Fibroblast of skin of abdomen (primary cell): Measurements from ENCODE around the gene SH2D5.
"Not testable (repeated sequence)": the region's sequence is repeated elsewhere in the genome, so short reads cannot be mapped to it uniquely, and the experiment has no call there.

Experiments
- DNase-seq: peaks from one replicate; pipeline ENCODE4 v3.0.0-alpha.2; 2013

SH2D5 gene

GRCh38 chr1:20728371-20729154, 3.9 kb downstream of the SH2D5 start:
- DNase-seq, result no peak

- no peak for DNase-seq
These were observed 4.7 kb downstream of the SH2D5 start for GRCh38 chr1:20727746-20728316.

GRCh38 chr1:20726932-20727745, 5.4 kb downstream of the SH2D5 start:
- DNase-seq, result no peak

- no peak for DNase-seq
These were observed 6.2 kb downstream of the SH2D5 start for GRCh38 chr1:20726118-20726911.

- peak; percentile 67 for DNase-seq
These were observed 7.0 kb downstream of the SH2D5 start for GRCh38 chr1:20725189-20726117.

- DNase-seq, result no peak
These were observed 7.9 kb downstream of the SH2D5 start for GRCh38 chr1:20724364-20725188.

GRCh38 chr1:20723537-20724363, 8.8 kb downstream of the SH2D5 start:
- no peak for DNase-seq

- DNase-seq, result no peak
These were observed 9.4 kb downstream of the SH2D5 start for GRCh38 chr1:20723159-20723536.

- DNase-seq, result no peak
These were observed 11.1 kb downstream of the SH2D5 start for GRCh38 chr1:20721117-20722061.

- DNase-seq, result no peak
These were observed 11.8 kb downstream of the SH2D5 start for GRCh38 chr1:20720631-20721091.

- no peak for DNase-seq
These were observed 12.5 kb downstream of the SH2D5 start for GRCh38 chr1:20719871-20720620.

GRCh38 chr1:20719261-20719660, 13.2 kb downstream of the SH2D5 start:
- DNase-seq, result no peak

- DNase-seq, result not testable (repeated sequence)
These were observed 14.1 kb downstream of the SH2D5 start for GRCh38 chr1:20718343-20718882.

- DNase-seq, result peak; percentile 71
These were observed 14.8 kb downstream of the SH2D5 start, which contains the start of gene KIF17 for GRCh38 chr1:20717452-20718342. Gene KIF17 (minus strand): TSS chr1:20718007. CDS start chr1:20717706, 301 bp downstream.

GRCh38 chr1:20716232-20716631, 16.3 kb downstream of the SH2D5 start:
- no peak for DNase-seq

GRCh38 chr1:20715406-20715805, 17.1 kb downstream of the SH2D5 start:
- DNase-seq, result no peak
